ENCODE measurements around the gene MSL3.

GRCh38 chrX:11756354-11757318, 1.4 kb upstream of the MSL3 start:
- TF ChIP-seq REST (IDR thresholded peaks at IDR 0.05) (no peak), CTCF (IDR thresholded peaks at IDR 0.05) (no peak), RNF2 (IDR thresholded peaks at IDR 0.05; ENCODE audit: borderline replicate concordance, low read depth) (no peak), POLR2A (IDR thresholded peaks at IDR 0.05; ENCODE audit: low read length) (no peak), JUNB (IDR thresholded peaks at IDR 0.05) (no peak), CHD2 (IDR thresholded peaks at IDR 0.05; ENCODE audit: low read length, partially characterized antibody) (no peak), RAD21 (conservative IDR thresholded peaks at IDR 0.05 in 1 of 2, IDR thresholded peaks at IDR 0.05 in 1 of 2) (no peak), USF2 (IDR thresholded peaks at IDR 0.05) (no peak), MAFK (IDR thresholded peaks at IDR 0.05; ENCODE audit: partially characterized antibody) (no peak), ELK1 (IDR thresholded peaks at IDR 0.05; ENCODE audit: low read depth, low read length) (no peak), JUN (IDR thresholded peaks at IDR 0.05) (no peak), SREBF2 (IDR thresholded peaks at IDR 0.05) (no peak), HOXA7 (CRISPR knock-in tag; IDR thresholded peaks at IDR 0.05) (no peak), EP300 (IDR thresholded peaks at IDR 0.05) (no peak)
